Measurements from ENCODE around the gene SBK2.

Gene SBK2

DNA sequence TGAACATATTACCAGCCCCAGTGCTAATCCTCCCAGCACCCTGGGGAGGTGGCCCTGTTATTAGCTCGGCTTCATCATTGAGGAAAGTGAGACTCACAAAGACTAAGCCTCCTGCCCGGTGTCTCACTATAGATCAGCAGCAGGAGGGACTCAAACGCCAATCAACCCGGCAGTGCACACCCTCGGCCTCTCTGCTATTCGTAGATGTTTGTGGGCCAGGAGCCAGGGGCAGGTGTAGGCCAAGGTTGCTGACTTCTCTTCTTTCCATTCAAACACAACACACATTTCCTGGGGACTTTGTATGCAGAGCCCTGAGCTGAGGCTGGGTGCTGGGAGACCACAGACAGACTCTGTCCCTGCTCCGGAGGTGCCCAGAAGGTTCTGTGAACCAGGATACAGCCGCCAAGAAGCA is 17.8 kb upstream of the SBK2 start:
- DNase-seq (ENCODE audit: low read depth): no peak

DNA sequence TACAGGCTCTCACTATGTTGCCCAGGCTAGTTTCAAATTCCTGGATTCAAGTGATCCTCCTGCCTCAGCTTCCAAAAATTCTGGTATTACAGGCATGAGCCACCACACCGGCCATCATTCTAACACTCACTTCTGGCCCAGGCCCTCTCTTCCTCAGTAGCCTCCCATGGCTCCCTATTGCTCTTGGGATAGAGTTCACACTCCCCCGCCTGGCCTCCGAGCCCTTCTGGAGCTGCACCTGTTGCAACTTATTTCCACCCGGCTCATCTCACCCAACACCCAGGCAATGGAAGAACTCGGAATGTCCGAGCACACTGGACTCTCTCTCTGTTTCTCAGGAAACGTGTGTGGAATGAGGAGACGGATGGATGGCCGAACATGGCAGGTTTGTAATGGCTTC is 17.4 kb upstream of the SBK2 start:
- no peak for DNase-seq (ENCODE audit: low read depth)

DNA sequence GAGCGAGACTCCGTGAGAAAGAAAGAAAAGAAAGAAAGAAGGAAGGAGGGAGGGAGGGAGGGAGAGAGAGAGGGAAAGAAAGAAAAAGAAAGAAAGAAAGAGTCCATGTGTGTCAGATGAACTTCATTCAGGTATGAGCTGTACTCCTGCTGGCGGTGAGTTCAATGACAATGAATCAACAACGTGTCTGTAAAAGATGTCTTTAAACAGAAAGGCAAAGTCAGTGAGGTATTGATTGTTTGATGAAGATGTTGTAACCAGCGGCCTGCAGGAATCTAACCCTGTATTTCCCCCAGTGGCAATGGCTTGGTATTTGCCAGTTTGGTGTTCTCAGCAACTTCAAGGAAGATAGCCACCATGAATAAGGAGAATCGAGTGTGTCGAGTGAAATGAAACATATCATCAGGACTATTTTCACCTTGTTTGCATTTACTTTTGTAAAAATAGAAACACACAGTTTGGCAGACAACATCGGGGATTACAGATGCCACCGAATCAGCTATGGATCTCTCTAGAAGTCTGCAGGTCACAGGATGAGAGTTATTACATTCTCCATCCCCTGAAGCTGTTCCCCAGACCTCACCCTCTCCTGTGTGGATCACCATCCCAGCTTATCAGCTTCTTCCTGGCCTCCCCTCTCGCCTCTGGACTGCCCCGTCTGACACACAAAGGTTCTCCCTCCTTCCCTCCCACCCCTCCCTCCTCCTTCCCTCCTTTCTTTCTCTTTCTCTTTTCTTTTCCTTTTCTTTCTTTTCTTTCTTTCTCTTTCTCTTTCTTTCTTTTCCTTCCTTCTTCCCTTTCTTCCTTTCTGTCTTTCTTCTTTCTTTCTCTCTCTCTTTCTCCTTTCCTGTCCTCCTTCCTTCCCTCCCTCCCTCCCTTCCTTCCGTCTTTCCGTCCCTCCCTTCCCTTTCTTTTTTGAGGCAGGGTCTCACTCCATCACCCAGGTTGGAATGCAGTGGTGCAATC is 16.6 kb upstream of the SBK2 start:
- no peak for DNase-seq (ENCODE audit: low read depth)

DNA sequence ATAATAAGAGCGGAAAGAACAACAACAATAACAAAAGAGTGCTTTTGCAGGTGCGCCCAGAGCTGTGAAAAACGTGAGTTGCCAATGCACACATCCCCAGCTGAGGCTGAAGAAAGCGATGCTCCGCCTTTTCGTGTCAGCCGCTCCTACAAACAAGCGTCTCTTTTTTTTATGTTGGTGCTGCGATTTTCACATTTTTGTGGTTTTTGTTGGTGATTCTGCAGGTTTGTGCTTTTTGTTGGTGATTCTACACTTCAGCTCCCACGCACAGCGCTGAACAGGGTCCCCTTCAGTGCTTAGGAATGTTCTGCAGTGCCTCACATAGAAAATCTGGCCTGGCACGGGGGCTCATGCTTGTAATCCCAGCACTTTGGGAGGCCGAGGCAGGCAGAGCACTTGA is 15.7 kb upstream of the SBK2 start:
- peak; percentile 83 for DNase-seq (ENCODE audit: low read depth)

DNA sequence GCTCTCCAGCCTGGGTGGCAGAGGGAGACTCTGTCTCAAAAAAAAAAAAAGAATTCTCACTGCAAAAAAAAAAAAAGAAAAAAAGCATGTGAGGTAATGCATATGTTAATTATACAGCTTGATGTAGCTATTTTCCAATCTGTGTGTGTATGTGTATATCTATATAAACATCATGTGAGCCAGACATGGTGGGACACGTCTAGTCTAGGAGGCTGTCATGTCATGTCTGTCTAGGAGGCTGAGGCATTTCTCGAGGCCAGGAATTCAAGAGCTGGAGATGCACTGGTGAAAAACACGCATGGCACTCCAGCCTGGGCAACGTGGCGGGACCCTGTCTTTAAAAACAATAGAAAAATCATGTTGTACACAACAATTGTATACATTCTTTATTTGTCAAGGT is 15.3 kb upstream of the SBK2 start:
- DNase-seq (ENCODE audit: low read depth): no peak

DNA sequence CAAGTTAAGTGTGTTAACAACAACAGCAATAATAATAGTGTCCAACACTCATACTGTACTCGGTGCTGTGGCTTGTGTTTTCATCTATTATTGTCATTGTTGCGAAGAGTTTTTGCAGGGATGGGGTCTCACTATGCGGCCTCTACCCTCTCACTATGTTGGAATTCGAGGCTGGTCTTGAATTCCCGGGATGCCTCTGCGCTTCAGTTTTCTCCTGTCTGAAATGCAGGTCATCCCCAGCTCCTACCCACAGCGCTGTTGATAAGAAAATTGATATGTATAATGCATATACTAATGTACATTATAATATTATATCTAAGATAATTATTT is 13.4 kb upstream of the SBK2 start:
- no peak for DNase-seq (ENCODE audit: low read depth)

DNA sequence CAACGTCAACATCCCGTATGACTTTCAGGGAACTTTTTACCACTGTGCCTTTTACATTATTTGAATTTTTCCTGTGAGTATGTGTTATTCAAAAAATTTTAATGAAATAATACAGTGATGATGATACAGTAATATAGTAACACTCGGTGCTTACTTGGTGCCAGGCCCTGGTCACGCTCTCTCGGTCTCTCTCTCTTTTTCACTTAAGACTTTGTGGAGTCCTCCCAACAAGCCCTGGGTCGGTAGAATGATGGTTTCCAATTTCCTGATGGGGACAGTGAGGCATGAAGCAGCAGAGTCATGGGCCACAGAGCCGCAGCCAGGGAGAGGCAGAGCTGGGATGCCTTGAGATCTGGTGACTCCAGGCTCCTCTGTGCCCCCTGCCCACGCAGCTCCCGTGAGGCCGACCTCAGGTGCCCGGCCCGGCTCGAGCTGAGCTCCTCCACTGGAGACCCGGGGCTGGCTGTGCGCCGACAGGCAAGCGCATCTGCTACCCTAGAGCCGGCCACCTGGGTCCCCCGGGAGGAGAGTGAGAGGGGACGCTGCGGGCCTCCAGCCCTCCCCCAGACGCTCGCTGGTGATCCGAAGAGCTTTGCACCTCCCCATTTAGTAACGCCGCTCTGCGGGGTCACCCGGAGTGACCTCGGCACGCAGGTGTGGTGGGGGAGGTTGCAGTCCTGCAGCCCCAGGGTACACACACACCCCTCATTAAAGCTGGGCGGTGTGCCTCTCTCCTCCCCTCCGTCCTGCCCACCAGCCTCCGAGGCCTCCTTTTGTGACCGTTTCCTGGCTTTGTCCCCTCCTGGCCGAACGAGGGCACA is 12.8 kb upstream of the SBK2 start:
- DNase-seq (ENCODE audit: low read depth): peak; percentile 63

DNA sequence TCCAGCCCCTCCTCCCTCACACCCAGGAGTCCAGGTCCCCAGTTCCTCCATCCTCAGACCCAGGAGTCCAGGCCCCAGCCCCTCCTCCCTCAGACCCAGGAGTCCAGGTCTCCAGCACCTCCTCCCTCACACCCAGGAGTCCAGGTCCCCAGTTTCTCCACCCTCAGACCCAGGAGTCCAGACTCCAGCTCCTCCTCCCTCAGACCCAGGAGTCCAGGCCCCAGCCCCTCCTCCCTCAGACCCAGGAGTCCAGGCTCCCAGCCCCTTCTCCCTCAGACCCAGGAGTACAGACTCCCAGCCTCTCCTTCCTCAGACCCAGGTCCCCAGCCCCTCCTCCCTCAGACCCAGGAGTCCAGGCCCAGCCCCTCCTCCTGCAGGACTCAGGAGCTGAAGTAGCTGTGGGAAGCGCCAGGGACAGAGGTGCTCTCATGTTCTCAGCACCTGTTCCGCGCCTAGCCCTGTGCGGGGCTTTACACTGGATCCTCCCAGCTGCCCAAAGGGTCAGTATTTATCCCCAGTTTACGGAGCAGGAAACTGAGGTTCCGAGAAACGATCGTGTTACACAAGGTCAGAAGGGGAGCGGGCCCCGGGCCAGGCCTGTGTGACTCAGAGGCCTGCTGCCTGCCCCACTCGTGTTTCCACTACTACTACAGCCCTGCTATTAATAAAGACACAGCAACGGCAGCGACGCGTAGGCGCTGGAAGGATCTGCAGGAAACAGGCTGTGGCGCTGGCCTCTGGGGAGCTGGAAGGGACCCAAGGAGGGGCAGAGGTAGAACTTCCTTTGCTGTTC is 10.1 kb upstream of the SBK2 start:
- DNase-seq (ENCODE audit: low read depth): no peak

DNA sequence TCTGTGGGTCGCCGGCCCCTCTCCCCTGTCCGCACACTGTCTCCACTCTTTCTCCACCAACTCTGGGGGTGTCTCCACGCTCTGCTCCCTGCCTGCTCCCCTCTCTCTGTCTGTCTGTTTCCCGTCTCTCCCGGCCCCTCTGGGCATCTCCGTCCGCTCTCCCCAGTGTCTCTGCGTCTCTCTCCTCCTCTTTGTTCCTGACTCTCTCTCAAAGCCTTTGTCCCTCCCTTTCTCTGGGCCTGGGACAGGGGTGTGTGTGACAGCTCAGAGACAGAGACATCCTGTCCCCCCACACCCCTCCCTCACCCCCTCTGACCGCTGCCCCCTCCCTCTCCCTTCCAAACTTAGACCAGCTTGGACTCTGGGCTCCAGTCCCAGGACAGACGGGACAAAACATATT is 9.1 kb upstream of the SBK2 start:
- no peak for DNase-seq (ENCODE audit: low read depth)

DNA sequence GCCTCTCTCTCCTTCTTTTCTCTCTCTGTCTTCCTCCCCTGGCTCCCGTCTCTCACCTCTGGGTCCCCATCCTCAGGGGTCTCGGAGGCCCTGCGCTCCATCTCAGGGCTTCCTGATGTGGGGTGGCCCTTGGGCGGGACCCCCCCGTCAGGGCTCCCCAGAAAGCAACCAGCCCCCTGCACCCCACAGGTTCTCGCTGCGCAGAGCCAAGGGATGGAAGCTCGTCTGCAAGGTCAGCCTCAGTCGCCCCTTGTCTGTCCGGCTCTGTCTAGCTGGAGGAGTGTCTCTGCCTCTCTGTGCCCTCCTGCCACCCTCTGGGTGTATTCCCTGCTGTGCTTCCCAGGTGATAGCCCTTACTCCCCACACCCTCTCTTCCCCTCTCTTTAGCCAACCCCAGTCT is 8.5 kb upstream of the SBK2 start, which contains the start of gene SBK3:
SBK3 (minus strand) TSS at position 101 of the 400 bp plus-strand sequence; CDS start at position 101, 0 bp downstream.
- no peak for DNase-seq (ENCODE audit: low read depth)

DNA sequence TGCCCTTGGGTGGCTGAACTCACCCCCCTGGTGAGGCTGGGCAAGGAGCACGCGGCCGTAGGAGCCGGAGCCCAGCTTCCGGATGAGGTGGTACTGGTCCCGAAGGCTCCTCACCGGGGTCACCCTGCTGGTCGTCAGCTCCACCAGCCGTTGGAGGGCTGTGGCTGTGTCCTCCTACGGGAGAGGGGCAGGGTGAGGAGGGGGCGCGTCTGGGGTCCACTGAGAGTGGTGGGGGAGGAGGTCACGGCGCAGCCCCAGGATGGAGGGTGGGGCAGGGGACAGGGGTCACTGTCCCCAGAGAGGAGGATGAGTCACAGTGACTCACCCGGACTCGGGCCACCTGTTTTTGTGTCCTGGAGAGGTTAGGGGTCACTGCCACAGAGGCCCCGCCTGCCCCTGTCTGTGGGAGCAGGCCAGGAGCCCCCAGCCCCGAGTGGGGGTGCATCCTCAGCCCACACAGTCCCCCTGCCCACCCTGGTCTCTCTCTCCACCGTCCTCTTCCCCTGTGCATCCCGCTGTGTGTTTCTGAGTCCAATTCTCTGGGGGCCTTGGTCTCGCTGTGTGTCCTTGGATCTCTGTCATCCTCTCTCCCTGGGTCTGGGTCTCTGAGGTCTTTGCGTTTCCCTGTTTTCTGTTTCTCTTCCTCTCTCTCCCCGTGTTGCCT is 8.0 kb upstream of the SBK2 start:
- no peak for DNase-seq (ENCODE audit: low read depth)

DNA sequence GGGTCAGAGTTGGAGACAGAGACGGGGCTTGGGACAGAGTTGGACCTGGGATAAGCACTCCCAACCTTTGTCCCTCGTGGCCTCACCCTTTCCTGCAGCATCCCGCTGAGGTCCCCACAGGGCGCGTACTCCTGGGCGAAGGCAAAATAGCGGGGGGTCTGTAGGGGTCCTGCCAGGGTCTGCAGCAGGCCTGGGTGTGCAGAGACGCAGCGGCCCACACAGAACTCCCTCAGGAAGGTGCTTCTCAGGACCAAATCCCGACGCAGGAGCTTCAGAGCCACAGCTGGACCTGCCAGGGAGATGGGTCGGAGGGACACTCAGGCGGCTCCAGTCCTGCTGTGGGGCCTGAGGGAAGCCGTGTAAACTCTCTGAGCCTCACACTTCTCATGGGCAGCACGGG is 7.1 kb upstream of the SBK2 start:
- no peak for DNase-seq (ENCODE audit: low read depth)

DNA sequence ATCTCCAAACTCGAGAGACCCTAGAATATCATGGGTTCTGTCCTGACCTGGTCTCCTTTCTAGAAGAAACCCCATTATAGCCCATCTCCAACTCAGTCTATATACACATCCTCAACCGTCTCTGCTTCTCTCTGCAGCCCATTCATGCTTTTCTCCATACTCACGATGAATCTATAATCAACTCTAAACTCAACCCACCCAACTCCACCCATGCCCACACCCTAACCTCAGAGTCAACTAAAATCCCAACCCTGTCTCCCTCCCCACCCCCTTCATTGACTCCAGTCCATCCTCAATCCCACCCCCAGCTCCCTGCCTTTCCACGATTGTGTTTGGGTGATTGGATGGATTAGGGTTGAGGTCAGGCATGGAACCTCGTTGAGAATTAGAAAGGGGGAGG is 6.6 kb upstream of the SBK2 start:
- no peak for DNase-seq (ENCODE audit: low read depth)

DNA sequence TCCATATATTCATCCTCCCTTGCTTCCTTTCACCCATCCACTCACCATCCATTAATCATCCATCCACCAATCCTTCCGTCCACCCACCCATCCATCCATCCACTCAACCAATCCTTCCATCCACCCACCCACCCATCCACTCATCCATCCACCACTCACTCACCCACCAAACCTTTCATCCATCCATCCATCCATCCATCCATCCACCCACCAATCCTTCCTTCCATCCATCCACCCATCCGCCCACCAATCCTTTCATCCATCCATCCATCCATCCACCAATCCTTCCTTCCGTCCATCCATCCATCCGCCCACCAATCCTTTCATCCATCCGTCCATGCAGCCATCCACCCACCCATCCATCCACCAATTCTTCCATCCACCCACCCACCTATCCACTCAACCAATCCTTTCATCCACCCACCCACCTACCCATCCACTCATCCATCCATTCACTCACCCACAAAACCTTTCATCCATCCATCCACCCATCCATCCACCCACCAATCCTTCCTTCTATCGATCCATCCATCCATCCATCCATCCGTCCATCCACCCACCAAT is 5.4 kb upstream of the SBK2 start:
- DNase-seq (ENCODE audit: low read depth): no peak

DNA sequence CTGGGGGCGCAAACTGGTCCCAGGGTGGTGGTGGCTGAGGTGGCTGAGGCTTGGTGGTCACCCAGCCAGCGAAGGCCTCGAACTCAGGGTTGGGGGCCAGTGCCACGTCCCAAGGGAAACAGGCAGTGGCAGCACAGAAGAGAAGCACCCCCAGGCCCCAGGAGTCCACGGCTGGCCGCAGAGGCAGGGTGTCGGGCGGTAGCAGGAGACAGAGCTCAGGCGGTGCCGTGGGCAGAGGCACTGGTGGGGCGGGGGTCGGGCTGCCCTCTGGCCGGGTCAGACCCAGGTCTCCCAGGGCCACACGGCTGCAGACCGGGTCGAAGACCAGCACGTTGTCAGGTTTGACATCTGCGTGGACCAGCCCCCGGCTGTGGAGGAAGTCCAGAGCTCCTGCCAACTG is 4.2 kb upstream of the SBK2 start:
- DNase-seq (ENCODE audit: low read depth): no peak

DNA sequence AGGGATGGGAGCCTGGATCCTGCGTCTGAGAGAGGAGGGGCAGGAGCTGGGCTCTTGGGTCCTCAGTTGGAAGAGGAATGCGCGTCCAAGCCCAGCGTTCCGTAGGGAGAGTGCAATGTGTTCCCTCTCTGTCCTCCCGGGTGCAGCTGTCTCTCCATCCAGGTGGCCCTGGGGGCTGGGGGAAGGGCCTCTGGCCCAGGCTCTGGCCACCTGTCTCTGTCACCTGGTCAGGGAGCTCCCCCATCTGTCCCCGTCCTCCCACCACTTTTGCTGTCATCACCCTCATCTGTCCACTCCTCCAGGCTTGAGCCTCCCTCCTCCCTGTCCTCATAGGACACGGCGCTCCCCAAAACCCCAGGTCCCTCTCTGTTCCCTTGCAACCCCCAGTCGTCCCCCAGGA is 3.7 kb upstream of the SBK2 start:
- DNase-seq (ENCODE audit: low read depth): no peak

DNA sequence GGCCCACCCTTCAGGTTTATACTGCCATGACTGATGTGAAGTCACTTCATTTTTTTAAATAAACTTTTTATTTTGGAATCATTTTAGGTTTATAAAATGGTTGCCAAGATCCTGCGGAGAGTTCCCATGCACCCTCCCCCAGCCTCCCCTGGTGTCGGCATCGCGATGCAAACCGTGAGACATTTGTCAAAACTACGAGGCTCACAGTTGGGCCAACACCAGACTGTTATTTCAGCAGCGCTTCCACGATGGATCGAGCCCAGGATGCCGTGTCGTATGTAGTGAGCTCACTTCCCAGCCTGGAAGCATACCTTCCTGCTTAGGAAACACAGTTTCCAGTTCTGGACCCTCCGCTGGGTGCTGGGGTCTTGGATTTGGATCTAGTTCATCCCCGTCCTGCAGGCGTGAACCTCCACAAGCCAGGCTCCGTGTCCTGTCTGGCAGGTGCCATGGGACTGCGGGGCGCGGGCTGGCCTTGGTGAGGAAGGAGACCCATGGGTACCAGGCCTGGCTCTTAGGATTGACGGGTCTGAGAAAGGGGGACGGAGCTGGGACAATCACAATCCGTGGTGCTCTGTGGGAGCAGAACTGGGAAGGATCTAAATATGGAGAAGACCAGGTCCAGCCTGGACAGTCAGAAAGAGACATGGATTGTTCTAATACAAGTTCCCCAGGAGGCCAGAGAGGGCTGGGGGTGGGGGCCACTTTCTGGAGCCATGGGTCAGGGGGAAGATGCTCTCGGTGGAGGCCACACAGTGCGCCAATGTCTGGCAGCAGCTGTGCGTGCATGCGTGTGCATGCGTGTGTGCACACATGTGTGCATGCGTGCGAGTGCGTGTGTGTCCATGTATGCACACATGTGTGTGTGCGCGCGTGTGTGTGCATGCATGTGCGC is 2.4 kb upstream of the SBK2 start:
- no peak for DNase-seq (ENCODE audit: low read depth)

DNA sequence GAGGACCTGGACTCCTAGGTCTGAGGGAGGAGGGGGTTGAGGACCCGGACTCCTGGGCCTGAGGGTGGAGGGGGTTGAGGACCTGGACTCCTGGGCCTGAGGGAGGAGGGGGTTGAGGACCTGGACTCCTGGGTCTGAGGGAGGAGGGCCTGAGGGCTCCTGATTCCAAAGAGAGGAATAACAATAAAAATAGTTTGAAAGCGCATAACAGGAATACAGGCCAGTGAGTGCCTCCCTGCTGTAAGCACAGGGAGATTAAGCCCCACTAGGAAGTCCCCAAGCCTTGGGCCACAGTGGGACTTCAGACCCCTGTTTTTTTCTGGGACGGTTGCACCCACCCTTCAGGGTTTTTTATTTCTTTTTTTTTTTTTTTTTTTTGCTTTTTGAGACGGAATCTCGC is 1.2 kb upstream of the SBK2 start:
- no peak for DNase-seq (ENCODE audit: low read depth)

DNA sequence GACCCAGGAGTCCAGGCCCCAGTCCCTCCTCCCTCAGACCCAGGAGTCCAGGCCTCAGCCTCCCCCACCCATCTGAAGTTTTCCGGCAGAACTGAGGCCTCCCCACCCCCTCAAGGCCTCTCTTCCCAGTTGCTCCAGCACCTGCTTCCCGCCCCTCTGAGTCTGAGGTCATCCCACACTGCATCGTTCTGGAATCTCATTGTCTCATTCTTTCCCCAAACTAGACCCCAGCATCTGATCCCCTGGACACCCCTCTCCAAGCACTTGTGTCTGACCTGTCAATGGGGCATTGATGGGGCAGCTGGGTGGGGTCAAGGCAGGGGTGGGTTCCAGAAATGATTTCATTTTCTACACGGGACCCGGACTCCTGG is 793 bp upstream of the SBK2 start:
- no peak for DNase-seq (ENCODE audit: low read depth)

DNA sequence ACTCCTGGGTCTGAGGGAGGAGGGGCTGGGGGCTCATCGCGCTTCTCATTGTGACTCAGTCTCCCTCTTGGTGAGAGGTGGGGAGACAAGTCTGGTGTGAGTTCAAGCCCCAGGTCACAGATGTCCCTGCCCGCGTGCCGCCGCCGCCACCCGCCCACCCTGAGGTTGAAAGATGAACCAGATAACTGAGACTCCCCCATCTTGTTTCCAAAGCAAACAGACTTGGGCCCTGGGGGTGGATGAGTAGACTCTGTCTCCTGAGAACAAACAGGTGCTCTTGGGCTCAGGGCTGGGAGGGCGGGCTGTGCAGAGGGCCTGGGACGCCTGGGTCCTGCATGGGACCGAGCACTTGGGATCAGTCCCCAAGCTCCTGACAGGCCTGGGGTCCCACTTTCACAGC is 567 bp downstream of the SBK2 start:
- DNase-seq (ENCODE audit: low read depth): no peak

DNA sequence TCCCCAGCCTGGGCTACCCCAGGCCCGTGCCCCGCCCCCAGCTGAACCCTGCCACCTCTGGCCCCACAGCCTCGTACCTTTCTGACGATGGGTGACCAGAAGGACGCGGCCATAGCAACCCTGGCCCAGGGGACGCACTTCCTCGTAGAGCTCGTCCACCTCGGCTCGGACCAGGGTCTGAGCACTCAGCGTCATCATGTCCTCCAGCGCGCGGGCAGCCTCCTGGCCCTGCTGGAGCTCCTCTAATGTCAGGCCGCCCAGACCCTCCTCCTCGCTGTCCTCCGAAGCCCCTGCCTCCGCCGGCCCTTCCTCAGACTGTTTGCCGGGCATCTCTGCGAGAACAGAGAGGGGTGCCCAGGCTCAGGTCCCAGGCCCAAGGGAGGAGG is 975 bp downstream of the SBK2 start:
- no peak for DNase-seq (ENCODE audit: low read depth)
